CD4-positive, alpha-beta memory T cell (primary cell): ENCODE results near the gene PDAP1. TPM values are rescaled to one million over a fixed set of nuclear protein-coding genes. Genes with fewer than 3 reads are reported as not detected.
A peak's percentile ranks its signal among the peaks of the same experiment; 100 is the strongest.
"Not testable (repeated sequence)": the region's sequence is repeated elsewhere in the genome, so short reads cannot be mapped to it uniquely, and the experiment has no call there.

ENCODE experiments used
- CTCF ChIA-PET: fragments of 350-600 bp; sonication (Branson Sonifier 250); formaldehyde crosslinking; loops from one replicate; lab custom pipeline; 2021; ENCODE audit warnings: inconsistent platforms; ENCODE audit not compliant: partially characterized antibody; lab: Charles Lee
- POLR2A ChIA-PET: fragments of 350-600 bp; sonication (Branson Sonifier 250); formaldehyde crosslinking; loops from one replicate; lab custom pipeline; 2021; ENCODE audit not compliant: partially characterized antibody; lab: Charles Lee
- DNase-seq, 5 donors: peaks; one replicate each; pipeline versions ENCODE4 v3.0.0 to v3.0.0-alpha.2; 2020 to 2022; ENCODE audit warnings: mixed read lengths in 1 of 5
- H3K27ac ChIP-seq: one replicate; pipeline ENCODE4 v1.7.0; 2013; ENCODE audit warnings: low read depth, low read length
- H3K27me3 ChIP-seq: 2 replicates; pipeline ENCODE4 v1.7.0; 2013; ENCODE audit warnings: mild to moderate bottlenecking, low read length, moderate library complexity; ENCODE audit not compliant: insufficient read depth
- H3K36me3 ChIP-seq: 2 replicates; pipeline ENCODE4 v1.7.0; 2013; ENCODE audit warnings: mild to moderate bottlenecking, low read length, moderate library complexity; ENCODE audit not compliant: insufficient read depth
- H3K4me1 ChIP-seq: 2 replicates; pipeline ENCODE4 v1.7.0; 2013; ENCODE audit warnings: mild to moderate bottlenecking, low read length, moderate library complexity; ENCODE audit not compliant: insufficient read depth
- H3K4me3 ChIP-seq, 2 donors: one replicate each; pipeline ENCODE4 v1.7.0; 2013; ENCODE audit warnings: low read length in 2 of 2, mild to moderate bottlenecking in 1 of 2
- H3K9me3 ChIP-seq, 2 donors: one replicate each; pipeline ENCODE4 v1.7.0; 2013; ENCODE audit warnings: low read length in 2 of 2, control low read depth in 1 of 2; ENCODE audit not compliant: control insufficient read depth in 1 of 2
- H3K27ac Mint-ChIP-seq, 7 donors: one replicate each; pipeline ENCODE4 v1.8.0; 2020 to 2021; ENCODE audit warnings: mixed read lengths in 7 of 7, mild to moderate bottlenecking in 6 of 7, inconsistent platforms in 3 of 7, moderate library complexity in 3 of 7
- H3K27me3 Mint-ChIP-seq, 2 donors: one replicate each; pipeline ENCODE4 v1.8.0; 2020 to 2021; ENCODE audit warnings: mixed read lengths in 2 of 2
- H3K36me3 Mint-ChIP-seq, 2 donors: one replicate each; pipeline ENCODE4 v1.8.0; 2020 to 2021; ENCODE audit warnings: mixed read lengths in 2 of 2, inconsistent platforms in 1 of 2, mild to moderate bottlenecking in 1 of 2
- H3K4me1 Mint-ChIP-seq, 4 donors: one replicate each; pipeline ENCODE4 v1.8.0; 2020 to 2021; ENCODE audit warnings: mixed read lengths in 4 of 4, mild to moderate bottlenecking in 1 of 4
- H3K4me3 Mint-ChIP-seq, 8 donors: one replicate each; pipeline ENCODE4 v1.8.0; 2020 to 2021; ENCODE audit warnings: mixed read lengths in 8 of 8, mild to moderate bottlenecking in 7 of 8, moderate library complexity in 6 of 8, inconsistent platforms in 3 of 8
- H3K9me3 Mint-ChIP-seq, 8 donors: one replicate each; pipeline ENCODE4 v1.8.0; 2020 to 2021; ENCODE audit warnings: mixed read lengths in 8 of 8, mild to moderate bottlenecking in 5 of 8, inconsistent platforms in 3 of 8, moderate library complexity in 1 of 8
- intact Hi-C: fragments of 100-400 bp; cut with micrococcal nuclease; formaldehyde crosslinking; loops from one replicate; pipeline ENCODE4 v1.15.1; 2023
- polyA plus RNA-seq, 2 donors: library from polyadenylated mRNA; unstranded; fragments of 300-500 nt; fragmentation: Illumina TruSeq; gene quantifications; one replicate each; pipeline ENCODE4 v1.2.3, GENCODE V29; 2021
- total RNA-seq, 2 experiments: library from RNA; stranded (reverse); gene quantifications; one replicate each; pipeline ENCODE4 v1.2.3, GENCODE V29; 2021

Gene PDAP1
- total and polyA plus RNA-seq, 4 experiments from 2014 or later = 21.5 to 67.0 (median 46.9) TPM

DNA sequence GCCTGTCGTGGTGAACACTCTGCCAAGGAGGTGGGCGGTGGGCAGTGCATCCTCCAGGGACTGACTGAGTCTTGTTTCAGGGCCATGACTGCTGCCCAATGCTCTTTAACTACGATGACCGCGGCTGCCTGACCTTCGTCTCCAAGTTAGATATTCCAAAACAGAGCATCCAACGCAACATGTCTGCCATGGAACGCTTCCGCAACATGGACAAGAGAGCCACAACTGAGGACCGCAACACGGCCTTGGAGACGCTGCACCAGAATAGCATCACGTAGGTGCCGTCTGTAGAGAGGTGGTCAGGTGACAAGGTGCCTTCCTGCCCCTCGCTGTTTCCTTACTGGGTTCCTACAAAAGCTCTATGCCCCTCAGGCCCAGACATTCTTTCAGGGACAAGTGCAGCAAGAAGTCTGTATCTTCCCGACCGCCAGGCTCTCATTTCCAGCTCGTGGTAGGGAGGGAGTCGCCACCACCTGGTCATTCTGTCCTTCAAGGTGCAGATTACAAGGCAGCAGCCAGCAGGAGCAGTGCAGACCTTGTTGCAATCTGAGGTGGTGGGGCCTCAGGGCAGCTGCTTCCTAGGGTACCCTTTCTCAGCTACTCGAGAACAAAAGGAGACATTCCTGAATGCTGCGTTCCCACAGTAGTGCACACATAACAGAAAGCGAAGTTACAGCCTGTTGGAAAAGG is 48.8 kb downstream of the PDAP1 start:
- Mint-ChIP-seq H3K4me3 (no peak overlapping the region), H3K9me3 (no peaks in the 10 kb centered on the region), H3K36me3 (peaks cover 21 to 61% of the 10 kb centered on the region in 2 donors), H3K4me1 (peaks cover 0 to 2% (median 0%) of the 10 kb centered on the region in 4 donors), H3K27ac (peak overlapping the region in 1 of 7 donors; percentile 70), H3K27me3 (no peaks in the 10 kb centered on the region)
- intact Hi-C loops = no loop called here
- POLR2A ChIA-PET = no interaction called here
- no peaks in the 10 kb centered on the region for H3K9me3 ChIP-seq
- no peak for DNase-seq
- no peak overlapping the region for H3K27ac ChIP-seq
- no peaks in the 10 kb centered on the region for H3K4me1 ChIP-seq
- no peak overlapping the region for H3K4me3 ChIP-seq
- CTCF ChIA-PET = interaction anchor here (0.5 kb wide), 1 partner anchor 204 kb away, joined by 3 read pairs; no protein-coding TSS in a partner anchor
- H3K27me3 ChIP-seq = no peaks in the 10 kb centered on the region
- peaks cover 47% of the 10 kb centered on the region for H3K36me3 ChIP-seq

DNA sequence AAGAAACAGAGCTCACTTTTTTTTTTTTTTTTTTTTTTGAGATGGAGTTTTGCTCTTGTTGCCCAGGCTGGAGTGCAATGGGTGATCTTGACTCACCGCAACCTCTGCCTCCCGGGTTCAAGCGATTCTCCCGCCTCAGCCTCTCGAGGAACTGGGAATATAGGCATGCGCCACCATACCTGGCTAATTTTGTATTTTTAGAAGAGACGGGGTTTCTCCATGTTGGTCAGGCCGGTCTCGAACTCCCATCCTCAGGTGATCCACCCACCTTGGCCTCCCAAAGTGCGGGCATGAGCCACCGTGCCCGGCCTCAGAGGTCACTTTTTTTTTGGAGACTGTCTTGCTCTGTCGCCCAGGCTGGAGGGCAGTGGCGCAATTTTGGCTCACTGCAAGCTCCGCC is 49.9 kb downstream of the PDAP1 start:
- H3K4me3 ChIP-seq, H3K9me3 Mint-ChIP-seq, H3K4me3 Mint-ChIP-seq, H3K9me3 ChIP-seq, H3K4me1 ChIP-seq, H3K27ac Mint-ChIP-seq, H3K27ac ChIP-seq, H3K27me3 Mint-ChIP-seq, intact Hi-C loops, H3K27me3 ChIP-seq, H3K4me1 Mint-ChIP-seq, DNase-seq, POLR2A ChIA-PET: not testable (repeated sequence)
- CTCF ChIA-PET = interaction anchor here (1.0 to 1.3 kb wide), 2 partner anchors 35 to 50 kb away, joined by 3 to 4 read pairs; partner anchors contain the start of genes BUD31 and PDAP1
- H3K36me3 ChIP-seq = peaks cover 49% of the 10 kb centered on the region
- H3K36me3 Mint-ChIP-seq = peaks cover 21 to 61% of the 10 kb centered on the region in 2 donors

DNA sequence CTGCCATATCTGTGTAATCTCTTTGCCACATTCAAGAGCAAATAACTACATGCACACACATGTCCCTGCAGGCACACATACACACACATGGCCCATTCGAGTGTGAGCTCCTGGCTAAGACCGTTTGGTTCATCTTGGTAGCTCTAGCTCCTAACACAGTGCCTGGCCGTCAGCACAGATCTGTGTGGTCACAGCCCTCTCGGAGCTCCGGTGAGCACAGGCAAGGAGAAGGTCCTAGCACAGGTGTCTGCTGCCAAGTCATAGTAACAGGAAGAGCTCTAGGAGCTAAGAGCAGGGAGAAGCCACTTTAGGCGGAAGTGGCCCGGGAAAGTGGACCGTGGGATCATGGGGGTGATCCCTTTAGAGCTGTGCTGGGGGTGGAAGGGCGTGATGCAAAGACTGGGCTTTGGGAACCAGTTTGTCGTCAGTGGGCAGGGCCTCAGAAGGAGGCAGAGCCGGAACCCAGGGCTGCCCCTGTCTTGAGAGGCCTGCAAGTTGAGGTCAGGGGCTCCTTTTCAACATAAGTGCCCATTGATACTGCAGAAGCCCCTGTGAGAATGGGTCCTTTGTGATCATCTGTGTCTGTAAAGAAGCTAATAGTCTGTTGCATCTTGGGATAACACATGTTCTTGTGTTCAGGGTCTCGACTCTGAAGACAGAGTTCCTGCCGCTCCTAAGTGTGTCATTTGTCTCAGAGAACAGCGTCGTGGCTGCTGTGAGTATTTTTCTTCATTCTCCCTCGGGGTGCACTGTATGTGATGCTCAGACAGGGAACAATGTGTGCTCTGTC is 50.5 kb downstream of the PDAP1 start:
- peak overlapping the region in 2 of 7 donors; percentile 57 to 79 for H3K27ac Mint-ChIP-seq
- intact Hi-C loops = no loop called here
- ChIA-PET CTCF (interaction anchor here (0.6 to 1.6 kb wide), 4 partner anchors 8 to 51 kb away, joined by 3 to 4 read pairs (median 4); partner anchors contain the start of genes BUD31 and PDAP1), POLR2A (no interaction called here)
- Histone ChIP-seq H3K4me3 (no peak overlapping the region), H3K36me3 (peaks cover 46% of the 10 kb centered on the region), H3K4me1 (no peaks in the 10 kb centered on the region), H3K27ac (no peak overlapping the region), H3K9me3 (no peaks in the 10 kb centered on the region), H3K27me3 (no peaks in the 10 kb centered on the region)
- no peak overlapping the region for H3K4me3 Mint-ChIP-seq
- no peak for DNase-seq
- H3K27me3 Mint-ChIP-seq = no peaks in the 10 kb centered on the region
- no peaks in the 10 kb centered on the region for H3K9me3 Mint-ChIP-seq
- H3K36me3 Mint-ChIP-seq = peaks cover 21 to 58% of the 10 kb centered on the region in 2 donors
- peaks cover 0 to 2% (median 0%) of the 10 kb centered on the region in 4 donors for H3K4me1 Mint-ChIP-seq

DNA sequence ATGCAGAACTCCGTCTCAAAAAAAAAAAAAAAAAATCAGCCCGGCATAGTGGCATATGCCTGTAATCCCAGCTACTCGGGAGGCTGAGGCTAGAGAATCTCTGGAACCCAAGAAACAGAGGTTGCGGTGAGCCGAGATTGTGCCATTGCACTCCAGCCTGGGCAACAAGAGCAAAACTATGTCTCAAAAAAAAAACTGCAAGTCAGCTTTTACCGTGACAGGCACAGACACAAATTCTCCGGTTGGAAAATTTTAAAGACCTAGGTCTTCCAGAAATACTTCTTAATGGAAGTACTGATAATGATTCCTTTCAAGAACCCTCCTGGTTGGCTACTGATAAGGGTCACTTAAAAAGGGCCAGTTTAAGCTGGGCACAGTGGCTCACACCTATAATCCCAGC is 53.3 kb downstream of the PDAP1 start:
- no peak for DNase-seq
- H3K9me3 Mint-ChIP-seq = no peaks in the 10 kb centered on the region
- Histone ChIP-seq H3K4me1 (no peaks in the 10 kb centered on the region), H3K9me3 (no peaks in the 10 kb centered on the region), H3K27me3 (no peaks in the 10 kb centered on the region), H3K36me3 (peaks cover 56% of the 10 kb centered on the region), H3K4me3 (no peak overlapping the region), H3K27ac (no peak overlapping the region)
- H3K27me3 Mint-ChIP-seq = no peaks in the 10 kb centered on the region
- H3K36me3 Mint-ChIP-seq = peaks cover 34 to 62% of the 10 kb centered on the region in 2 donors
- POLR2A ChIA-PET = no interaction called here
- intact Hi-C loops = no loop called here
- CTCF ChIA-PET = interaction anchor here (0.9 to 1.1 kb wide), 2 partner anchors 10 to 61 kb away, joined by 3 to 5 read pairs; no protein-coding TSS in a partner anchor
- H3K4me3 Mint-ChIP-seq = no peak overlapping the region
- H3K4me1 Mint-ChIP-seq = peaks cover 0 to 2% (median under 1%) of the 10 kb centered on the region in 4 donors
- no peak overlapping the region for H3K27ac Mint-ChIP-seq

DNA sequence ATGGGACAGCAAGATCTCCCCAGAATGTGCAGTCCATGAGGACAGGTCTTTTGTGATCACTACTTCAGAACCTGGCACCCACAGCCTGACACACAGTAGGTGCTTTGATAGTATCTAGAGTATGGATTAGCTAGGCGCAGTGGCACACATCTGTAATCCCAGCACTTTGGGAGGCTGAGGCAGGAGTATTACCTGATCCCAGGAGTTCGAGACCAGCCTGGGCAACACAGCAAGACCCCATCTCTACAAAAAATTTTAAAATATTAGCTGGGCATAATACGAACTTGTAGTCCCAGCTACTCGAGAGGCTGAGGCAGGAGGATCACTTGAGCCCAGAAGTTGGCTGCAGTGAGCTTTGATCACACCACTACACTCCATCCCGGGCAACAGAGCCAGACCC is 56.1 kb downstream of the PDAP1 start:
- H3K36me3 Mint-ChIP-seq = peaks cover 24 to 58% of the 10 kb centered on the region in 2 donors
- CTCF ChIA-PET = interaction anchor here (1.1 kb wide), 1 partner anchor 13 kb away, joined by 4 read pairs; no protein-coding TSS in a partner anchor
- DNase-seq = no peak
- H3K27ac Mint-ChIP-seq = peak overlapping the region in 2 of 7 donors; percentile 68 to 73
- H3K9me3 ChIP-seq = no peaks in the 10 kb centered on the region
- H3K4me3 ChIP-seq = no peak overlapping the region
- H3K4me3 Mint-ChIP-seq = no peak overlapping the region
- peaks cover 52% of the 10 kb centered on the region for H3K36me3 ChIP-seq
- intact Hi-C loops = no loop called here
- no peak overlapping the region for H3K27ac ChIP-seq
- peaks cover 0 to 1% (median 0%) of the 10 kb centered on the region in 8 donors for H3K9me3 Mint-ChIP-seq
- H3K27me3 Mint-ChIP-seq = no peaks in the 10 kb centered on the region
- no peaks in the 10 kb centered on the region for H3K4me1 ChIP-seq
- H3K4me1 Mint-ChIP-seq = peaks cover 0 to 2% (median 0%) of the 10 kb centered on the region in 4 donors
- H3K27me3 ChIP-seq = no peaks in the 10 kb centered on the region
- POLR2A ChIA-PET = no interaction called here

DNA sequence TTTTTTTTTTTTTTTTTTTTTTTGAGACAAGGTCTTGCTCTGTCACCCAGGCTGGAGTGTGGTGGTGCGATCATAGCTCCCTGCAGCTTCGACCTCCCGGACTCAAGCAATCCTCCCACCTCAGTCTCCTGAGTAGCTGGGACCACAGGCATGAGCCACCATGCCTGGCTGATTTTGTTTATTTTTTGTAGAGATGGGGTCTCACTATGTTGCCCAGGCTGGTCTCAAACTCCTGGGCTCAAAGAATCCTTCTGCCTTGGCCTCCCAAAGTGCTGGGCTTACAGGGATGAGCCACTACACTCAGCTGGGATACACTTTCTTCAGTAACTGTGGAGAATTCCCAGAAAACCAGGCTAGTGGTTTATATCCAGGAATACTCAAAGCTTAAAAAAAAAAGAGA is 57.8 kb downstream of the PDAP1 start:
- H3K9me3 ChIP-seq, H3K4me3 ChIP-seq, intact Hi-C loops, H3K27me3 Mint-ChIP-seq, H3K27ac ChIP-seq, H3K4me1 ChIP-seq, H3K27me3 ChIP-seq, H3K4me1 Mint-ChIP-seq, H3K4me3 Mint-ChIP-seq, H3K9me3 Mint-ChIP-seq, DNase-seq: not testable (repeated sequence)
- H3K36me3 ChIP-seq = peaks cover 52% of the 10 kb centered on the region
- peaks cover 22 to 54% of the 10 kb centered on the region in 2 donors for H3K36me3 Mint-ChIP-seq
- peak overlapping the region in 3 of 7 donors; percentile 66 to 86 (median 74) for H3K27ac Mint-ChIP-seq
- CTCF ChIA-PET = interaction anchor here (0.6 kb wide), 1 partner anchor 1940 kb away, joined by 3 read pairs; no protein-coding TSS in a partner anchor
- POLR2A ChIA-PET = interaction anchor here (1.3 kb wide), 1 partner anchor 10 kb away, joined by 3 read pairs; no protein-coding TSS in a partner anchor
